ENCODE results near the gene FRS3. TPM values are rescaled to one million over a fixed set of nuclear protein-coding genes. Genes with fewer than 3 reads are reported as not detected.

FRS3 gene
- total RNA-seq, 1 experiment from 2014 or later: 4.3 TPM

GRCh38 chr6:41726876-41727275, 52.8 kb downstream of the FRS3 start:
- POLR2A ChIA-PET (ENCODE audit: unreplicated experiment): no interaction called here
- Histone ChIP-seq H3K27ac (ENCODE audit: low read length) (no peak overlapping the region), H4K20me1 (ENCODE audit: low read length) (no peaks in the 10 kb centered on the region), H3K36me3 (ENCODE audit: low read depth, low read length) (no peaks in the 10 kb centered on the region), H3K9ac (ENCODE audit: low read length) (no peak overlapping the region), H3K27me3 (ENCODE audit: low read length) (no peaks in the 10 kb centered on the region), H2AFZ (ENCODE audit: low read length) (no peak overlapping the region), H3K9me2 (replicated peaks; ENCODE audit: low read length) (no peaks in the 10 kb centered on the region), H3K79me2 (ENCODE audit: low read length) (no peaks in the 10 kb centered on the region), H3F3A (ENCODE audit: low read length, unreplicated experiment) (no peaks in the 10 kb centered on the region), H3K9me3 (ENCODE audit: low read length) (no peaks in the 10 kb centered on the region), H3K4me3 (ENCODE audit: low read length) (no peak overlapping the region), H3K4me1 (ENCODE audit: insufficient read depth, low read length) (no peaks in the 10 kb centered on the region; the same call in 1 of the 2 replicates), H3K4me2 (ENCODE audit: low read length) (no peak overlapping the region)
- intact Hi-C loops (cut with micrococcal nuclease): no loop called here
- no peak for TF ChIP-seq EZH2phosphoT487 (IDR thresholded peaks at IDR 0.05; ENCODE audit: borderline replicate concordance, low read length)
- CTCF ChIA-PET: no interaction called here
- BruUV-seq (replicated peaks): no TSS peak
- ATAC-seq (no peak), DNase-seq (no peak)

- Histone ChIP-seq H3K9me3 (ENCODE audit: low read length) (no peaks in the 10 kb centered on the region), H3K79me2 (ENCODE audit: low read length) (no peaks in the 10 kb centered on the region), H3K27ac (ENCODE audit: low read length) (no peak overlapping the region), H4K20me1 (ENCODE audit: low read length) (no peaks in the 10 kb centered on the region), H3K9me2 (replicated peaks; ENCODE audit: low read length) (no peaks in the 10 kb centered on the region), H3K36me3 (ENCODE audit: low read depth, low read length) (no peaks in the 10 kb centered on the region), H3K4me3 (ENCODE audit: low read length) (no peak overlapping the region), H3K9ac (ENCODE audit: low read length) (no peak overlapping the region), H3K27me3 (ENCODE audit: low read length) (no peaks in the 10 kb centered on the region), H3K4me1 (ENCODE audit: insufficient read depth, low read length) (no peaks in the 10 kb centered on the region; the same call in 1 of the 2 replicates), H2AFZ (ENCODE audit: low read length) (no peak overlapping the region), H3F3A (ENCODE audit: low read length, unreplicated experiment) (no peaks in the 10 kb centered on the region), H3K4me2 (ENCODE audit: low read length) (no peak overlapping the region)
- DNase-seq: no peak
- BruUV-seq (replicated peaks): no TSS peak
- TF ChIP-seq CTCF (conservative IDR thresholded peaks at IDR 0.05; ENCODE audit: low read depth, low read length) (no peak), EZH2 (IDR thresholded peaks at IDR 0.05; ENCODE audit: low read length, unreplicated experiment) (no peak), EZH2phosphoT487 (IDR thresholded peaks at IDR 0.05; ENCODE audit: borderline replicate concordance, low read length) (no peak)
- CTCF ChIA-PET: no interaction called here
- POLR2A ChIA-PET (ENCODE audit: unreplicated experiment): no interaction called here
- no peak for ATAC-seq
- intact Hi-C loops (cut with micrococcal nuclease): no loop called here
Observed at GRCh38 chr6:41724586-41725501, 54.9 kb downstream of the FRS3 start.

- intact Hi-C loops (cut with micrococcal nuclease): no loop called here
- POLR2A ChIA-PET (ENCODE audit: unreplicated experiment): no interaction called here
- Histone ChIP-seq H2AFZ (ENCODE audit: low read length) (no peak overlapping the region), H3K27me3 (ENCODE audit: low read length) (no peaks in the 10 kb centered on the region), H3K36me3 (ENCODE audit: low read depth, low read length) (no peaks in the 10 kb centered on the region), H3K9me3 (ENCODE audit: low read length) (no peaks in the 10 kb centered on the region), H3K27ac (ENCODE audit: low read length) (no peak overlapping the region), H3K9ac (ENCODE audit: low read length) (no peak overlapping the region), H3K9me2 (replicated peaks; ENCODE audit: low read length) (no peaks in the 10 kb centered on the region), H3K4me1 (ENCODE audit: insufficient read depth, low read length) (no peaks in the 10 kb centered on the region; the same call in 1 of the 2 replicates), H3F3A (ENCODE audit: low read length, unreplicated experiment) (no peaks in the 10 kb centered on the region), H4K20me1 (ENCODE audit: low read length) (no peaks in the 10 kb centered on the region), H3K4me3 (ENCODE audit: low read length) (no peak overlapping the region), H3K79me2 (ENCODE audit: low read length) (no peaks in the 10 kb centered on the region), H3K4me2 (ENCODE audit: low read length) (no peak overlapping the region)
- no peak for TF ChIP-seq EZH2 (IDR thresholded peaks at IDR 0.05; ENCODE audit: low read length, unreplicated experiment)
- no peak for TF ChIP-seq CTCF (conservative IDR thresholded peaks at IDR 0.05; ENCODE audit: low read depth, low read length)
- TF ChIP-seq EZH2phosphoT487 (IDR thresholded peaks at IDR 0.05; ENCODE audit: borderline replicate concordance, low read length): no peak
- CTCF ChIA-PET: interaction anchor here (0.6 kb wide), 1 partner anchor 292 kb away, joined by 3 read pairs; no protein-coding TSS in a partner anchor
- BruUV-seq (replicated peaks): no TSS peak
- no peak for ATAC-seq
- DNase-seq: no peak
Observed at GRCh38 chr6:41724228-41724580, 55.5 kb downstream of the FRS3 start.

Measured in PC-3 (cell line).